Transverse colon (tissue), 4 donors: ENCODE measurements around the gene FAM163A. TPM values are rescaled to one million over a fixed set of nuclear protein-coding genes. Genes with fewer than 3 reads are reported as not detected.

Experiments used
- DNase-seq: peaks from one replicate; pipeline ENCODE4 v3.0.0-alpha.2; 2019
- H3K27ac ChIP-seq, 4 donors: fragments of 200-600 bp; sonication (generic); 2 replicates each; pipeline ENCODE4 v1.5.1; 2016 to 2018; ENCODE audit warnings: inconsistent platforms in 4 of 4
- H3K27me3 ChIP-seq: fragments of 200-600 bp; sonication (generic); 2 replicates; pipeline ENCODE4 v1.5.1; 2017; ENCODE audit warnings: inconsistent platforms
- H3K36me3 ChIP-seq, 4 donors: fragments of 200-600 bp; sonication (generic); 2 replicates each; pipeline ENCODE4 v1.5.1; 2017 to 2019; ENCODE audit warnings: inconsistent platforms in 4 of 4
- H3K4me1 ChIP-seq, 4 donors: fragments of 200-600 bp; sonication (generic); 2 replicates each; pipeline ENCODE4 v1.5.1; 2017 to 2020; ENCODE audit warnings: inconsistent platforms in 4 of 4
- H3K4me3 ChIP-seq, 4 donors: fragments of 200-600 bp; sonication (generic); 1 replicate in 1 of 4; 2 replicates in 3 of 4; pipeline versions ENCODE4 v1.5.1 to v1.6.1; 2017 to 2019; ENCODE audit warnings: inconsistent platforms in 4 of 4
- H3K9me3 ChIP-seq, 2 donors: fragments of 200-600 bp; sonication (generic); 2 replicates each; pipeline ENCODE4 v1.5.1; 2017 to 2019; ENCODE audit warnings: inconsistent platforms in 2 of 2
- EP300 ChIP-seq: sonication (generic); formaldehyde crosslinking; IDR thresholded peaks from one replicate; pipeline ENCODE4 v1.6.1; 2017; ENCODE audit warnings: antibody characterized with exemption, low read depth
- POLR2A ChIP-seq: fragments of 450-650 bp; IDR thresholded peaks from one replicate; pipeline ENCODE4 v1.6.1; 2016; ENCODE audit warnings: antibody characterized with exemption, mild to moderate bottlenecking, moderate library complexity
- POLR2AphosphoS5 ChIP-seq, 3 donors: sonication (generic); formaldehyde crosslinking; IDR thresholded peaks; one replicate each; pipeline ENCODE4 v1.6.1; 2016; ENCODE audit warnings: antibody characterized with exemption in 3 of 3
- WGBS, 2 donors: methylation state at CpG; one replicate each; pipeline ENCODE4 v1.1.5; 2018; ENCODE audit warnings: low coverage in 1 of 2; 5-methylcytosine and 5-hydroxymethylcytosine counted together
- in situ Hi-C, 4 donors: fragments of 200-750 bp; cut with MboI; loops; one replicate each; pipeline versions ENCODE4 v1.15.0 to v1.15.1; 2017; ENCODE audit warnings: low sequenced_read_pairs in 3 of 4, low pct_ligation_motif_present in 1 of 4, low pct_unique_long_range_greater_than_20kb in 1 of 4
- intact Hi-C: fragments of 100-400 bp; cut with DNase I; formaldehyde crosslinking; loops from one replicate; pipeline ENCODE4 v1.15.1; 2023; ENCODE audit warnings: low total_unique reads
- total RNA-seq, 4 donors: library from RNA; depleted of rRNA; stranded (reverse); fragments of >200 nt; gene quantifications; one replicate each; pipeline ENCODE4 v1.1.0, GENCODE V29; 2016
- TF ChIP-seq, protein P1 (sequence below), 5 experiments: fragments of 200-600 bp in 3 of 5; fragments of 450-650 bp in 2 of 5; sonication (generic) in 3 of 5; IDR thresholded peaks; 1 replicate in 2 of 5; 2 replicates in 3 of 5; pipeline ENCODE4 v1.5.1; 2016 to 2017; ENCODE audit warnings: antibody characterized with exemption in 5 of 5, inconsistent platforms in 3 of 5, mild to moderate bottlenecking in 2 of 5, moderate library complexity in 1 of 5

Gene FAM163A
- total RNA-seq, 4 donors from 2014 or later = 0.14 to 0.60 (median 0.48) TPM; not detected in 1

DNA sequence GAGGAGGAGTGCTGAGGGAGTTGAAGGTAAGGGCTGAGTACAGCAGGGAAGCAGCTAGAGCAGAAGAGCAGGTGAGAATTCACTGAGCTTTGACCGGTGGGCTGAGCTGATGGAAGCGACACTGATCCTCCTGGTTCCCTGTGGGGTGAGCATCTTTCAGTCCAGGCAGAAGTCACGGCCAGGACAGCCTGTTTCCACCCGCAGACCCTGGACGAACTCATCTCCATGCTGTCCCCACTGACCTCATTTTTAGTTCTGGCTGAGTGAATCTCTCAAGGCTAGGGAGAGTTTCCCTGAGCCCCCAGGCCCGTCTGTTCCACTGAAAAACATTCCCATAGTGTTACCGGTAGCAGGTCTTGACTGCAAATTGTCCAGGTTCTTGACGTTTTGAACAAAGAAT is 31.5 kb downstream of the FAM163A start:
- TF ChIP-seq POLR2AphosphoS5 (IDR thresholded peaks at IDR 0.05) (no peak), POLR2A (no peak), EP300 (no peak)
- TF ChIP-seq, protein P1, sequence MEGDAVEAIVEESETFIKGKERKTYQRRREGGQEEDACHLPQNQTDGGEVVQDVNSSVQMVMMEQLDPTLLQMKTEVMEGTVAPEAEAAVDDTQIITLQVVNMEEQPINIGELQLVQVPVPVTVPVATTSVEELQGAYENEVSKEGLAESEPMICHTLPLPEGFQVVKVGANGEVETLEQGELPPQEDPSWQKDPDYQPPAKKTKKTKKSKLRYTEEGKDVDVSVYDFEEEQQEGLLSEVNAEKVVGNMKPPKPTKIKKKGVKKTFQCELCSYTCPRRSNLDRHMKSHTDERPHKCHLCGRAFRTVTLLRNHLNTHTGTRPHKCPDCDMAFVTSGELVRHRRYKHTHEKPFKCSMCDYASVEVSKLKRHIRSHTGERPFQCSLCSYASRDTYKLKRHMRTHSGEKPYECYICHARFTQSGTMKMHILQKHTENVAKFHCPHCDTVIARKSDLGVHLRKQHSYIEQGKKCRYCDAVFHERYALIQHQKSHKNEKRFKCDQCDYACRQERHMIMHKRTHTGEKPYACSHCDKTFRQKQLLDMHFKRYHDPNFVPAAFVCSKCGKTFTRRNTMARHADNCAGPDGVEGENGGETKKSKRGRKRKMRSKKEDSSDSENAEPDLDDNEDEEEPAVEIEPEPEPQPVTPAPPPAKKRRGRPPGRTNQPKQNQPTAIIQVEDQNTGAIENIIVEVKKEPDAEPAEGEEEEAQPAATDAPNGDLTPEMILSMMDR (IDR thresholded peaks at IDR 0.05) = no peak
- Histone ChIP-seq H3K4me3 (no peak overlapping the region), H3K4me1 (peaks cover 0 to under 1% (median 0%) of the 10 kb centered on the region in 4 donors), H3K27ac (no peak overlapping the region), H3K36me3 (no peaks in the 10 kb centered on the region), H3K9me3 (no peaks in the 10 kb centered on the region), H3K27me3 (no peaks in the 10 kb centered on the region)
- 81% methylated on average over 8 of the region's 8 CpGs; no CpG with 5 or more reads in 1 of the 2 donors for WGBS, 2 donors
- DNase-seq = no peak
- in situ Hi-C loops = no loop called here
- intact Hi-C loops = no loop called here

DNA sequence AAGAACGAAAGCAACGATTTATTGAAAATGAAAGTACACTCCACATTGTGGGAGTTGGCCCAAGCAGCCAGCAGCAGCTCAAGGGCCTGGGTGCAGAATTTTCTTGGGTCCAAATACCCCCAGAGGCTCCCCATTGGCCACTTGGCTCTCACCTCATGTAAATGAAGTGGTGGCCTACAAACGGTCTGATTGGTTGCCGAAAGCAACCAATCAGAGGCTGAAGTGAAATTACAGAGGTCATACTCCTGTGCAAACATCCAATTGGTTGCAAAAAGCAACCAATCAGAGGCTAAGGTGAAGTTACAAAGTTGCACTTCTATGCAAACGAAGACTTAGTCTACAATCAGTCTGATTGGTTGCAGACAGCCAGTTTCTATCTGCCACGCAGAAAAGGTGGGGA is 31.9 kb downstream of the FAM163A start:
- WGBS, 2 donors = 74 to 82% methylated on average over 3 to 6 of the region's 6 CpGs
- TF ChIP-seq POLR2AphosphoS5 (IDR thresholded peaks at IDR 0.05) (no peak), EP300 (no peak), POLR2A (no peak)
- TF ChIP-seq, protein P1 (IDR thresholded peaks at IDR 0.05) = no peak
- in situ Hi-C loops (no loop called here), intact Hi-C loops (no loop called here)
- no peak for DNase-seq
- H3K4me1 ChIP-seq = peaks cover 0 to 4% (median 0%) of the 10 kb centered on the region in 4 donors
- H3K27me3 ChIP-seq = no peaks in the 10 kb centered on the region
- no peak overlapping the region for H3K4me3 ChIP-seq
- no peaks in the 10 kb centered on the region for H3K36me3 ChIP-seq
- H3K27ac ChIP-seq = no peak overlapping the region
- H3K9me3 ChIP-seq = no peaks in the 10 kb centered on the region

GRCh38 chr1:179776831-179777230 is 33.7 kb downstream of the FAM163A start:
- Histone ChIP-seq H3K4me1 (peaks cover 0 to 4% (median 0%) of the 10 kb centered on the region in 4 donors), H3K4me3 (no peak overlapping the region), H3K27ac (no peak overlapping the region), H3K36me3 (no peaks in the 10 kb centered on the region), H3K27me3 (no peaks in the 10 kb centered on the region), H3K9me3 (no peaks in the 10 kb centered on the region)
- in situ Hi-C loops = no loop called here
- intact Hi-C loops = no loop called here
- WGBS, 2 donors = 90 to 98% methylated on average over 2 of the region's 2 CpGs
- no peak for TF ChIP-seq EP300
- TF ChIP-seq, protein P1 (IDR thresholded peaks at IDR 0.05) = no peak
- TF ChIP-seq POLR2A = no peak
- no peak for TF ChIP-seq POLR2AphosphoS5 (IDR thresholded peaks at IDR 0.05)
- DNase-seq = no peak

GRCh38 chr1:179777731-179778130 is 34.6 kb downstream of the FAM163A start:
- DNase-seq = no peak
- in situ Hi-C loops (no loop called here), intact Hi-C loops (no loop called here)
- TF ChIP-seq, protein P1 (IDR thresholded peaks at IDR 0.05) = no peak
- TF ChIP-seq EP300 (no peak), POLR2A (no peak), POLR2AphosphoS5 (IDR thresholded peaks at IDR 0.05) (no peak)
- Histone ChIP-seq H3K27ac (no peak overlapping the region), H3K4me1 (peaks cover 0 to 4% (median 2%) of the 10 kb centered on the region in 4 donors), H3K36me3 (no peaks in the 10 kb centered on the region), H3K4me3 (no peak overlapping the region), H3K27me3 (no peaks in the 10 kb centered on the region), H3K9me3 (no peaks in the 10 kb centered on the region)
- WGBS, 2 donors = 73 to 92% methylated on average over 3 of the region's 3 CpGs
